ENCODE measurements around the gene FAM193A.

DNA sequence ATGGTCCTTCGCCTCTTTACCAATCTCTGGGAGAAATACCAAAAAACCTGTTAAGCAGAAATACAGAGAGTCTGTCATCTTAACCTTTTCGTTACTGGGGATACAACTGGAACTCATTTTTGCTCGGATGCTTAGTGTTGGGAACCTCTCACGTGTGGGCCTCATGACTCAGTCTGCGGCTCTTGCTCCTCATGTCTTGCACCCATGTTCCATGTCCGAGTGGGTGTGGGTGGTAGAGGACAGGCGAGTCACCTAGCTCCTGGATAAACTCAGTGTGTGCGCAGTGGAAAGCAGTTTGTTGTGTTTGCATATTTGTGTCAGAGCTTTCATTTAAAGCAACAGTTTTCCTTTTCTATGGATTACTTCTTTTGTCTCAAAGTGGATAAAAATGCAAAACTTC, 149.1 kb downstream of the FAM193A start:
- no peak for TF ChIP-seq EZH2 (IDR thresholded peaks at IDR 0.05)
- TF ChIP-seq POLR2AphosphoS5 (IDR thresholded peaks at IDR 0.05; ENCODE audit: borderline replicate concordance, low read depth, low read length), result no peak
- no peak for TF ChIP-seq FOXP2 (optimal IDR thresholded peaks at IDR 0.05; ENCODE audit: control extremely low read depth, extremely low read length, insufficient read depth)

All from SK-N-MC (cell line).